ENCODE results near the gene MLF2. TPM values are rescaled to one million over a fixed set of nuclear protein-coding genes. Genes with fewer than 3 reads are reported as not detected.

Gene MLF2
- total and polyA plus RNA-seq, 2 of the 13 experiments (the other 11 are each of a cell fraction or from before 2014, with no cell fraction given): 88.1 to 167 TPM

GRCh38 chr12:6767353-6768319 lies 14.7 kb upstream of the MLF2 start (continued):
- TF ChIP-seq HIC2 (CRISPR knock-in tag; IDR thresholded peaks at IDR 0.05; ENCODE audit: low read depth) (no peak), ZNF383 (CRISPR knock-in tag; IDR thresholded peaks at IDR 0.05; ENCODE audit: borderline replicate concordance) (no peak), DNMT3B (CRISPR knock-in tag; conservative IDR thresholded peaks at IDR 0.05) (0 out of 2 replicates have a peak, but pooled peaks have one; percentile 57), ZKSCAN8 (CRISPR knock-in tag; IDR thresholded peaks at IDR 0.05; ENCODE audit: borderline replicate concordance) (no peak), MTA3 (CRISPR knock-in tag; IDR thresholded peaks at IDR 0.05) (no peak), ZNF329 (CRISPR knock-in tag; IDR thresholded peaks at IDR 0.05; ENCODE audit: low read depth) (no peak), HOMEZ (CRISPR knock-in tag; IDR thresholded peaks at IDR 0.05; ENCODE audit: low read depth) (no peak), BRD4 (CRISPR knock-in tag; IDR thresholded peaks at IDR 0.05) (peak; percentile 56; the same call in 1 of the 2 replicates), HIVEP1 (CRISPR knock-in tag; IDR thresholded peaks at IDR 0.05) (no peak), HOXA7 (CRISPR knock-in tag; IDR thresholded peaks at IDR 0.05) (no peak), HOXA9 (CRISPR knock-in tag; IDR thresholded peaks at IDR 0.05; ENCODE audit: borderline replicate concordance) (no peak), DMTF1 (CRISPR knock-in tag; IDR thresholded peaks at IDR 0.05) (no peak), ARNTL (CRISPR knock-in tag; IDR thresholded peaks at IDR 0.05) (no peak), PPARG (CRISPR knock-in tag; conservative IDR thresholded peaks at IDR 0.05) (no peak), YEATS4 (CRISPR knock-in tag; IDR thresholded peaks at IDR 0.05; ENCODE audit: borderline replicate concordance) (peak; percentile 38; the same call in 1 of the 2 replicates), CHD2 (IDR thresholded peaks at IDR 0.05; ENCODE audit: low read depth, low read length) (no peak), ZNF576 (CRISPR knock-in tag; IDR thresholded peaks at IDR 0.05) (no peak), THAP8 (CRISPR knock-in tag; IDR thresholded peaks at IDR 0.05; ENCODE audit: borderline replicate concordance) (no peak)
